Stimulated activated CD4-positive, alpha-beta T cell treated with anti-CD3 and anti-CD28 coated beads, Interleukin-12 subunit alpha, Interleukin-12 subunit beta, amount 100 ng/mL, for 24 hours (primary cell): ENCODE measurements around the gene KRTAP20-1.

ENCODE experiments used
- DNase-seq, 2 experiments: peaks; one replicate each; pipeline ENCODE4 v3.0.0-alpha.2; 2020; ENCODE audit warnings: low read depth in 2 of 2

The KRTAP20-1 gene

DNA sequence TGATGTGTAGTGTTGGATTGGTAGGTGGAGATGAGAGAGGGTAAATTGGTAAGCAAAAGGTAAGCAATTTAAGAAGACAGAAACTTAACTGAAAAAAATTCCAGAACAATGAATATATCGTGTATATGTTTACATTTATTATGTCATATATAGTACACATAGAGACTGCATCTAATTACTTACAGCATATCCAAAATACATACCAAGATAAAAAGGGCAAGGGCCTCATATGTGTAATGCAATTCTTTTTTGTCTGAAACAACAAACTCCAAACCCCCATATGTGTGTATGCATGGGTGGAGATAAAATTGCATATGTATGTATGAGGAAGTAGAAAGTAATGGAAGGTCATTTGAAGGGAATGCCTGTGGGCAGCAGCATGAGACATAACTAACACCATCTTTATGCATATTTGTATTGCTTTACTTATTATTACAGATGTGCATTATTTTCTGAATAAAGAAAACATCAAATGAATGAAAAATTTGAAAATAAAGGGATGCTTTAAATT lies 30.7 kb downstream of the KRTAP20-1 start:
- no peak for DNase-seq

DNA sequence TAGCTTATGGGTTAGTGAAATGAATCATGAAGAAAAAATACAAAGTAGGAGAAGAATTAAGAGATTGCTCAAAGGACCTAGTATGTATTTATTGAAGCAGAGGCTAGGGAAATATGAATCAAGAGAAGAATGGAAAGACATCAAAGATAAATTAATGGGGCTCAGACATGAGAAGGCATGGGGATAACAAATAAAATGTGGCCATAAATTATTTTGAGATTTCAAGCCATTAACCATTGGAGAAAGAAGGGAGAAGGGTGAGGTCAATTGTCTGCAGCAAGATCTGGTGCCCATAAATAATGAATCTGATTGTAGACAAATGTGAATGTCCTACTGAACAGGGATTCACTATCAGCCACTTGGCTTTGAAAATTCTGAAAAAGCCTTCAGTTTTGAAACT lies 36.7 kb downstream of the KRTAP20-1 start:
- DNase-seq, result no peak
